KMS-11 (cell line): ENCODE results near the gene GLCE.

Experiments used
- H2AFZ ChIP-seq: fragments of 200-600 bp; sonication (generic); 2 replicates; pipeline ENCODE4 v1.6.1; 2016; ENCODE audit warnings: antibody characterized with exemption, mixed run types, low read depth
- H3K27ac ChIP-seq: fragments of 200-600 bp; sonication (generic); 2 replicates; pipeline ENCODE4 v1.6.1; 2016; ENCODE audit warnings: mild to moderate bottlenecking, mixed run types
- H3K27me3 ChIP-seq: fragments of 200-600 bp; sonication (generic); 2 replicates; pipeline ENCODE4 v1.6.1; 2017; ENCODE audit warnings: mild to moderate bottlenecking, low read depth, mixed run types, moderate library complexity; ENCODE audit not compliant: insufficient read depth
- H3K36me3 ChIP-seq: fragments of 200-600 bp; sonication (generic); 2 replicates; pipeline ENCODE4 v1.6.1; 2017; ENCODE audit warnings: mild to moderate bottlenecking, mixed run types; ENCODE audit not compliant: insufficient read depth
- H3K4me1 ChIP-seq: fragments of 200-600 bp; sonication (generic); 2 replicates; pipeline ENCODE4 v1.6.1; 2016; ENCODE audit warnings: mild to moderate bottlenecking, low read depth, mixed run types; ENCODE audit not compliant: poor library complexity, severe bottlenecking
- H3K4me2 ChIP-seq: fragments of 200-600 bp; sonication (generic); 2 replicates; pipeline ENCODE4 v1.7.0; 2016; ENCODE audit warnings: mild to moderate bottlenecking, mixed run types
- H3K4me3 ChIP-seq: fragments of 200-600 bp; sonication (generic); IDR thresholded peaks from 2 replicates; pipeline ENCODE4 v1.6.1; 2017; ENCODE audit warnings: low read depth, low read length, mixed read lengths; ENCODE audit not compliant: insufficient read depth
- H3K79me2 ChIP-seq: fragments of 200-600 bp; sonication (generic); 2 replicates; pipeline ENCODE4 v1.6.1; 2016; ENCODE audit warnings: low read depth, mixed run types; ENCODE audit not compliant: insufficient read depth
- H3K9ac ChIP-seq: fragments of 200-600 bp; sonication (generic); 2 replicates; pipeline ENCODE4 v1.6.1; 2016; ENCODE audit warnings: mild to moderate bottlenecking, mixed run types
- H4K20me1 ChIP-seq: fragments of 200-600 bp; sonication (generic); 2 replicates; pipeline ENCODE4 v1.6.1; 2016; ENCODE audit warnings: mild to moderate bottlenecking, mixed run types; ENCODE audit not compliant: insufficient read depth
- TF ChIP-seq, protein P1 (sequence below): fragments of 200-600 bp; sonication (generic); conservative IDR thresholded peaks from 2 replicates; pipeline ENCODE4 v1.6.1; 2017; ENCODE audit warnings: low read depth, mild to moderate bottlenecking, antibody characterized with exemption, low read length, moderate library complexity, mixed read lengths

GLCE gene

DNA sequence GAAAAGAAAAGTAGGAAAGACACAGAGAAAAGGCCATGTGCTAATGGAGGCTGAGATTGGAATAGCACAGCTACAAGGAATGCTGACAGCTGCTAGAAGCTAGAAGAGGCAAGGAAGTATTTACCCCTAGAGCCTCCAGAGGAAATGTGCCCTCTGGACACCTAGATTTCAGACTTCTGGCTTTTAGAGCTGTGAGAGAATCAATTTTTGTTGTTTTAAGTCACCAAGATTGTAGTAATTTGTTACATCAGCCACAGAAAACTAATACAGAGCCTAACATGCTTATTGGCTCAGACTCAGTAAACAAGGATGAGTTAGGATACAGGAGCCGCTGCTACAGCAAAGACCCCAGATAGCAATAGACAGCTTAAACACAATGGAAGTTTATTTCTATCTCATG, 33.1 kb upstream of the GLCE start:
- no peak overlapping the region for H3K9ac ChIP-seq

DNA sequence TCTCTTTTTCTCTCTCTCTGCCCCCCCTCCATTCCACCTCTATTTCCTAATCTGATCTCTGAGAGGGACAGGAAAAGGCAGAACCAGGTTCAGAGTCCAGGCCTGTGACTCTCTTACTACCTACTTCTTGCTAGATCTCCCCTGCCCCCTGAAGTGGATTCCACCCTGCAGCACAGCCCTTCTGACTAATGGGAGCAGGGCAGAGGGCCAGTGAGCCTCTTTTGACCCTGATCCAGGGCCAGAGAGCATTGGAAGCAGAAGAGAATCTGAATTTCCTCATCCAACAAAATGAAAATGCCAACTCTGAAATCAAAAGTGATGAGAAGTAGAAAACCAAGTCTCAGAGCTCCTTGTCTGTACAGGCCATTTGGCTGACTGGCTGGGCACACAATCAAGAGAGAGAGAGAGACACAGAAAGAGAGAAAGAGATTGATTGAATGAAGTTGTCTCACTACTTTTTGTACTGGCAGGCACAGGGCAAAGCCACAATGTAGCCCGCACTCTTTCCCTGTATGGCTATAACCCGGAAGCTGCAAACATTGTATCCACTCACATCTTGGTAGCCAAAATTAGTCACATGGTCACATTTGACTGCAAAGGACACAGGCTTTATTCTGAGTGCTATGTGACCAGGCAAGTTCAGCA, 31.6 kb upstream of the GLCE start:
- Histone ChIP-seq H3K4me2 (no peak overlapping the region), H4K20me1 (no peaks in the 10 kb centered on the region)

More for the DNA sequence above, 33.1 kb upstream of the GLCE start:
- no peak overlapping the region for H3K4me2 ChIP-seq
- TF ChIP-seq, protein P1, sequence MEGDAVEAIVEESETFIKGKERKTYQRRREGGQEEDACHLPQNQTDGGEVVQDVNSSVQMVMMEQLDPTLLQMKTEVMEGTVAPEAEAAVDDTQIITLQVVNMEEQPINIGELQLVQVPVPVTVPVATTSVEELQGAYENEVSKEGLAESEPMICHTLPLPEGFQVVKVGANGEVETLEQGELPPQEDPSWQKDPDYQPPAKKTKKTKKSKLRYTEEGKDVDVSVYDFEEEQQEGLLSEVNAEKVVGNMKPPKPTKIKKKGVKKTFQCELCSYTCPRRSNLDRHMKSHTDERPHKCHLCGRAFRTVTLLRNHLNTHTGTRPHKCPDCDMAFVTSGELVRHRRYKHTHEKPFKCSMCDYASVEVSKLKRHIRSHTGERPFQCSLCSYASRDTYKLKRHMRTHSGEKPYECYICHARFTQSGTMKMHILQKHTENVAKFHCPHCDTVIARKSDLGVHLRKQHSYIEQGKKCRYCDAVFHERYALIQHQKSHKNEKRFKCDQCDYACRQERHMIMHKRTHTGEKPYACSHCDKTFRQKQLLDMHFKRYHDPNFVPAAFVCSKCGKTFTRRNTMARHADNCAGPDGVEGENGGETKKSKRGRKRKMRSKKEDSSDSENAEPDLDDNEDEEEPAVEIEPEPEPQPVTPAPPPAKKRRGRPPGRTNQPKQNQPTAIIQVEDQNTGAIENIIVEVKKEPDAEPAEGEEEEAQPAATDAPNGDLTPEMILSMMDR, result no peak
- no peaks in the 10 kb centered on the region for H3K27me3 ChIP-seq
- no peak overlapping the region for H3K4me3 ChIP-seq
- no peak overlapping the region for H2AFZ ChIP-seq
- H3K4me1 ChIP-seq, result no peaks in the 10 kb centered on the region
- no peak overlapping the region for H3K27ac ChIP-seq
- H4K20me1 ChIP-seq, result no peaks in the 10 kb centered on the region
- H3K36me3 ChIP-seq, result no peaks in the 10 kb centered on the region
- H3K79me2 ChIP-seq, result no peaks in the 10 kb centered on the region

DNA sequence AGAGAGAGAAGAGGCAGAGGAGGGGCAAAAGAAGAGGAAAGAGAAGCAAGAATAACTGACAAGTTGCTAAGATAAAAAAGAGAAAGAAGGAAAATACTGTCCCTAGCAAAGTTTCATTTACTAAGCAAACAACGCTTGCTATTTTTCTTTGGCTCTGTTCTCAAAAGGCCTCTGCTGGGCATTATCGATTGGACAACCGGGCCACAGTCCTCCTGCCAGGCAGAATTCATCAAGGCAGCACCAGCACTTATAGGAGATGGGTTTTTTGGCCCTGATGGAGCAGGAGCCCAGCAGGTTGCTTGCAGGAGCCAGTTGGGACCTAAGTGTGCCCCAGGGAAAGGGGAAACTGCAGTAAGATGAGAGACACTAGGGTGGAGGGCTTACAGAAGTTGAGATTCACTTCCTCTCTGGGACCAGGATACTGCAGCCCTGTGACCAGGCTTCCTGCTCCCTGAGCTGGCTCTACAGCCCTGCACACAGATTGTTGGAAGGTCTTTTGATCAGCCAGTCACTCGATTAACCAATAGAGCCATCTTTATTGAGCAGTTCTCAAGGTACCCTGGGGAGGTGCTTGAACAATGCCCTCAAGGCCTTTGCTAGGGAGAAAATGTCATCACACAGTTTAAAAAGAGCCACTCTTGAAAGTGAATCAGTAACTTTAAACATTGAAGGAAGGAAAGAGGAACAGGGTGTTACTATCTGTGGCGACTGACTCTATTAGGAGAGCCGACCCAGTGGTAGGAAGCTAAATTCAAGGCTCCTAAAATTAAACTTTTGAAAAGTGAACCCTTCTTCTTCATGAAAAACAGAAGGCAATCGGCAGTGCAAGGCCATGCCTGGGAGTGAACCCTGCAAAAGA, 28.8 kb upstream of the GLCE start:
- Histone ChIP-seq H3K4me2 (no peak overlapping the region), H3K36me3 (no peaks in the 10 kb centered on the region), H2AFZ (no peak overlapping the region), H3K4me3 (no peak overlapping the region), H3K79me2 (no peaks in the 10 kb centered on the region), H3K4me1 (no peaks in the 10 kb centered on the region), H3K27me3 (no peaks in the 10 kb centered on the region), H4K20me1 (no peaks in the 10 kb centered on the region), H3K9ac (no peak overlapping the region), H3K27ac (no peak overlapping the region)
- TF ChIP-seq, protein P1, result no peak

More for the DNA sequence above, 31.6 kb upstream of the GLCE start:
- no peaks in the 10 kb centered on the region for H3K79me2 ChIP-seq
- H3K4me1 ChIP-seq, result no peaks in the 10 kb centered on the region
- H3K4me3 ChIP-seq, result no peak overlapping the region
- H3K27ac ChIP-seq, result no peak overlapping the region
- no peaks in the 10 kb centered on the region for H3K36me3 ChIP-seq
- TF ChIP-seq, protein P1, result no peak
- no peaks in the 10 kb centered on the region for H3K27me3 ChIP-seq
- no peak overlapping the region for H2AFZ ChIP-seq
- H3K9ac ChIP-seq, result no peak overlapping the region

DNA sequence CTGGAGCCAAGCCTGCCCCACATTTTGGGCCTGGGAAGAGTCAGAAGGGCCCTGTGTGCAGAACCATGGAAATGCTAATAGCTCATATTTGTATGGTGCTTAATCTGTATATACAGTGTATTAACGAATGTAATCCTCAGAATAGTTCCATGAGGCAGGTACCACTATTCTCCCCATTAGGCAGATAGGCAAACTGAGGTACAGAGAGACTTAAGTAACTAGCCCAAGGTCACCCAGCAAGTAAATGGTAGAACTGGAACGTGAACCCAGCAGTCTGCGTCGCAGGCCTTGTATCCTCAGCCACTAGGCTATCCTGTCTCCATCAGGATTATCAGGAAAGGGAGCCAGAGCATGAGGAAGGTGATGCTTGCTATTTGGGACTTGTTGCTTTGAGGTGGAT, 28.0 kb upstream of the GLCE start:
- H2AFZ ChIP-seq, result no peak overlapping the region
- H3K4me3 ChIP-seq, result no peak overlapping the region
- no peaks in the 10 kb centered on the region for H3K4me1 ChIP-seq
- H3K4me2 ChIP-seq, result no peak overlapping the region
- TF ChIP-seq, protein P1, result no peak
- no peaks in the 10 kb centered on the region for H3K79me2 ChIP-seq
- H3K36me3 ChIP-seq, result no peaks in the 10 kb centered on the region
- H3K27me3 ChIP-seq, result no peaks in the 10 kb centered on the region
- no peak overlapping the region for H3K27ac ChIP-seq
- H3K9ac ChIP-seq, result no peak overlapping the region
- no peaks in the 10 kb centered on the region for H4K20me1 ChIP-seq
